Bronchial epithelial cell (primary cell): ENCODE data around the gene SPAG17. TPM values are rescaled to one million over a fixed set of nuclear protein-coding genes. Genes with fewer than 3 reads are reported as not detected.
A peak's percentile ranks its signal among the peaks of the same experiment; 100 is the strongest.

Source experiments
- DNase-seq: peaks from one replicate; pipeline ENCODE4 v3.0.0-alpha.2; 2010; ENCODE audit warnings: low read depth
- FAIRE-seq: peaks from 2 replicates; lab custom pipeline; 2011; peaks lifted over from hg19 to GRCh38; lab: Jason Lieb, UNC
- H3K27me3 ChIP-seq: 2 replicates; pipeline ENCODE4 v1.5.1; 2011; ENCODE audit warnings: low read length; ENCODE audit not compliant: control insufficient read depth, insufficient read depth
- H3K36me3 ChIP-seq: 2 replicates; pipeline ENCODE4 v1.5.1; 2011; ENCODE audit warnings: low read length; ENCODE audit not compliant: control insufficient read depth, insufficient read depth
- H3K4me3 ChIP-seq: 2 replicates; pipeline ENCODE4 v1.5.1; 2011; ENCODE audit warnings: mild to moderate bottlenecking, low read depth, low read length, control low read depth
- CTCF ChIP-seq: IDR thresholded peaks from 2 replicates; pipeline ENCODE4 v1.5.1; 2011; ENCODE audit warnings: mild to moderate bottlenecking, moderate library complexity, low read length, control low read depth, inconsistent platforms; ENCODE audit not compliant: insufficient read depth, severe bottlenecking
- total RNA-seq: library from RNA; depleted of rRNA; stranded (reverse); fragments of >200 nt; gene quantifications from 2 replicates; pipeline ENCODE4 v1.2.1, GENCODE V29; 2014

The SPAG17 gene
- total RNA-seq, 1 donor from 2014 or later, result under 0.01 TPM

- FAIRE-seq (peak; percentile 43), DNase-seq (peak; percentile 95)
- TF ChIP-seq CTCF, result no peak
- H3K36me3 ChIP-seq, result no peaks in the 10 kb centered on the region
- H3K4me3 ChIP-seq, result no peak overlapping the region
- H3K27me3 ChIP-seq, result no peaks in the 10 kb centered on the region
These were observed 24.2 kb downstream of the SPAG17 start for GRCh38 chr1:118160806-118161205.

- Histone ChIP-seq H3K27me3 (no peaks in the 10 kb centered on the region), H3K4me3 (no peak overlapping the region), H3K36me3 (no peaks in the 10 kb centered on the region)
- DNase-seq (no peak), FAIRE-seq (no peak)
- no peak for TF ChIP-seq CTCF
These were observed 25.5 kb downstream of the SPAG17 start for GRCh38 chr1:118159569-118159968.

GRCh38 chr1:118158924-118159323, 26.1 kb downstream of the SPAG17 start:
- TF ChIP-seq CTCF, result no peak
- no peak overlapping the region for H3K4me3 ChIP-seq
- H3K27me3 ChIP-seq, result no peaks in the 10 kb centered on the region
- DNase-seq (peak; percentile 87), FAIRE-seq (no peak)
- no peaks in the 10 kb centered on the region for H3K36me3 ChIP-seq

- Histone ChIP-seq H3K4me3 (no peak overlapping the region), H3K27me3 (no peaks in the 10 kb centered on the region), H3K36me3 (no peaks in the 10 kb centered on the region)
- FAIRE-seq, result no peak
- no peak for DNase-seq
- TF ChIP-seq CTCF, result no peak
These were observed 27.5 kb downstream of the SPAG17 start for GRCh38 chr1:118157506-118157905.

- TF ChIP-seq CTCF, result no peak
- FAIRE-seq (no peak), DNase-seq (no peak)
- Histone ChIP-seq H3K36me3 (no peaks in the 10 kb centered on the region), H3K4me3 (no peak overlapping the region), H3K27me3 (no peaks in the 10 kb centered on the region)
These were observed 29.9 kb downstream of the SPAG17 start for GRCh38 chr1:118155106-118155505.

- peak; percentile 56 for DNase-seq
- TF ChIP-seq CTCF, result peak; percentile 62
These were observed 30.8 kb downstream of the SPAG17 start for GRCh38 chr1:118154220-118154619.

More at GRCh38 chr1:118154220-118154619, 30.8 kb downstream of the SPAG17 start:
- no peak overlapping the region for H3K4me3 ChIP-seq
- no peaks in the 10 kb centered on the region for H3K27me3 ChIP-seq
- H3K36me3 ChIP-seq, result no peaks in the 10 kb centered on the region
- peak; percentile 91 for FAIRE-seq
